ENCODE results near the gene TOX4.
"Not testable (repeated sequence)": the region's sequence is repeated elsewhere in the genome, so short reads cannot be mapped to it uniquely, and the experiment has no call there.

GRCh38 chr14:21442657-21443056 lies 34.3 kb upstream of the TOX4 start:
- TF ChIP-seq CTCF, POLR2A (IDR thresholded peaks at IDR 0.05): not testable (repeated sequence)
